Stimulated activated naive CD4-positive, alpha-beta T cell treated with Interleukin-2 at 50 U/mL for 16 hours (primary cell): ENCODE results near the gene DMWD.
"Not testable (repeated sequence)": the region's sequence is repeated elsewhere in the genome, so short reads cannot be mapped to it uniquely, and the experiment has no call there.

ENCODE experiments used
- DNase-seq: peaks from one replicate; lab custom pipeline; 2025; lab: John Stamatoyannopoulos, UW

DMWD gene

DNA sequence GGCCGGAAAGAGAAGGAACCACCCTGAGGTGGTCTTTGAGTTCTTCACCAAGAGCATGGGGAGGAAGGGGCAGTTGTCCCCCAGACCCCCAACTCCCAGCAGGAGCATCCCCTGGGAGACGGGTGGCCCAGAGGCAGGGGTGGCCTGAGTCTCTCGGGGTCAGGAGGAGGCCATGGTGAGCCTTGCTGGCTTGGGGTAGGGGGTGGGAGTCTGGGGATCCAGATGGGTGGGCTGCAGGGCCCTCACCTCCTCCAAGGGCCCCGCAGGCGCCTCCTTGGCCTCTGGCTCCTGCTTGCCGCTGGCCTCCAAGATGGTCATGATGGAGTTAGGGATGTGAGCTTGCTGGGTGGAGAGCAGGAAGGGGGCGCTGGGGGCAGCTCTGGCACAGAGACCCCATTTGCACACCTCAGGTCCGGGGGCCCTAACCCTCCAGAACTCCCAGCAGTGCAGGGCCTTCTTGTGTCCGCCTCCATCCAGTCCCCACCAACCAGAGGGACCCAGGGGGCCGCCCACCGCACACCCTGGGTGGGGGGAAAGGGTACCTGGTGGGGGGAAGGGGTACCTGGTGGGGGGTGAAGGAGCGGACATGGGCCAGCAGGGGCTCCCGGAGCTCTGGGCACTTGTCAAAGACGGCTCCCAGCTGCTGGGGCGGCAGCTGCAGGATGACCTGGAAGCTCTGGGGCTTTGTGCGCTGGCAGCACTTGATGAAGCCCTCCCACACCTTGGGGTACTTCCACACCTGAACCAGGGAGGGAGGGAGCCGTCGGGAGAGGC is 23.8 kb upstream of the DMWD start:
- no peak for DNase-seq

DNA sequence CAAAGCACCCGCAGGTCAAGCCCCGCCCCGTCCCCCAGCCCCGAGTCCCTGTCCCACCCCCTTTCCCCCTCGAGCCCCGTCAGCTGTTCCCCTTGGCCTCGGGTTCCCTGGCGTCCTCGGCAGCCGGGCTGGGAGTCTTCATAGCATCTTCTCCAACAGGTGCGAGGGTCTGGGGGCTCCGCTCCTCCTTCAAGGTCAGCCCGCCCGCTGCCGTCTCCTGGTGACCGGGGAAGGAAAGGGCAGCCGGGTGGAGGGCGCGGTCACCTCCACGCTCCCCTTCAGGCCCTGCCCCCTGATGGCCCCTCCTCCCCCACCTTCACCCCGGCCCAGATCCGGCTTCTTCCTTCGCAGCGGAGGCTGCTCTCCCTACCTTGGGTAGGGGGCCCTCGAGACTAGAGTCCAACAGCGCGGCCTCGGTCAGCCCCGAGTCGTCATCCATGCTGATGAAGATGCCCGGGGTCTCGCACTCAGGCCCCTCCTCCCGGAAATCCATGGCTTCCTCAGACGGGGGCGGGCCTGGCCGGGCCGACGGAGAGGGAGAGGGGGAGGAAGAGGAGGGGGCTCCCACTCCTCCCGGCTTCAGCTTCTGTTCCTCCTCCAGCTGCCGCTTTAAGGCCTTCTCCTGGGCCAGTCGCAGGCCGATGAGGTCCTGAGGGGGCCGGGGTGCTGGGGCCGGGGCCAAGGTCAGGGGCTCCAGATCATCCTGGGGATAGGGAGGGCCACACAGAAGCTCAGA is 23.0 kb upstream of the DMWD start:
- no peak for DNase-seq

DNA sequence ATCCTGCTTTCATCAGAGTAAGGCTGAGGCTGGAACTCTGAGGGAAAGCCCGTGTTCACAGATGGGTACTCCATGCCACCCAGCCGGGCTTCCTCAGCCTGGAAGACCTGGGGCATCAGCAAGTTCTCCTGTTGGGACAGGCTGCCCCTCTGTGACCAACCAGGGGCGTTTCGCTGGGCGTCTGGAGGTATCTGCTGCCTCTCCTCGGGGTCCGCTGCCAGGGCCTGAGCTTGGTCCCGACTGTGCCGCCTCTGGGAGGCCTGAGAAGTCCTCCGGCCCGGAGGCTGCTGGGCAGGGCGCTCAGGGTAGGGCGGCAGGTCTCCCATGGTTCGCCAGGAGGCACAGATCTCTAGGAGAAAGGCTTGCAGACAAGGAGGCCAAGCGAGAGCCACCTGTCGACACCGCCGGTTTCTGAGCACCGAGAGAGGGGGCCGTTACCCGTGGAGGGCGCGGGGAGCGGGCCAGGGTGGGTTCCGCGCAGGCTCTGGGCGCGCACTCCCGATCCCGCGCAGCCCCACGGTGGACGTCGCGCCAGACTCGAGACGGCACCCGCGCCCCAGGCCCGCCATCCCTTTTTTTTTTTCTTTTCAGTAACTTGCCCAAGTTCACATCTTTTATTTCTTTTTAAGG is 22.3 kb upstream of the DMWD start, which contains the start of gene RSPH6A:
Gene RSPH6A (minus strand): TSS at position 458 of the 630 bp plus-strand sequence. CDS start 132 bp downstream, at position 326.
- no peak for DNase-seq

DNA sequence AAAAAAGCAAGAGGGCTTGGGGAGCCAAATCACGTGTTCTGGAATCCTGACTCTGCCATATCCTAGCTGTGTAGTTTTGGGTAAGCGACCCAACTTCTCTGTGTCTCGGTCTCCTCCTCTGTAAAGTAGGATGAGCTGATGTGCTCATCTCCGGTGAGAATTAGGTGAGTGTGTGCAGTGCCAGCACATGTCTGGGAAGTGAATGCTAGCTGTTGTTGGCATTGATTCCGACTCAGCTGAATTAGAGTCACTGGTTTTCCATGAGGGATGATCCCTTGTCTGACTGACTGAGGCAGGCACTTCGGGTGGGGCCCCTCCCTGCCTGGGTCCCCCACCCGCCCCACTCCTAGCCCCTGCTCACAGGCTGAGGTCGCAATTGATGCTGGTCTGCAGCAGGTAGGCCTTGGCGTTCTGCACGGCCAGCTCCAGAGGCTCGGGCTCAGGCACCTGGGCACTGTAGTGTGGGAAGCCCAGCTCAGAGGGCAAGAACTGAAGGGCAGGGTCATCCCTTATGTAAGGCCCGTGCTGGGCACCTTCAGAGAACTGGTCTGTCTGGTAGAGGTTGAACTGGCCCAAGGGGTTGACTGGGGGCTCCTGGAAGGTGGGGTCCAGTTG is 21.6 kb upstream of the DMWD start:
- no peak for DNase-seq

DNA sequence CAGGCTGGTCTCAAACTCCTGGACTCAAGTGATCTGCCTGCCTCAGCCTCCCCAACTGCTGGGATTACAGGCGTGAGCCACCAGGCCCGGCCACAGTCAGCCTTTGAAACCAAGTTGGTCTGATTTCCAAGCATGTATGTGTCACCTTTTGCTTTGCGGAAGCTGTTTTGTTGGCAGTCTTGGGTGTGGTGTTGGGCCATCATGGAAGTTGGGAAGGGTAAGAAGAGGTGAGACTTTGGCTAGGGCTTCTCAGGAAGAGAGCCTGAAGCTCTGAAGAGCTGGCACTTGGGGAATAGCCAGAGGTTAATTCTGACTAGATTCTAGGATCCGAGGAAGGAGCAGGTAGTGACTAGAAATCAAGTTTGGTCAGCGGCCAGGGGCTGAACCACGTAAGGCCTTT is 19.7 kb upstream of the DMWD start:
- no peak for DNase-seq

DNA sequence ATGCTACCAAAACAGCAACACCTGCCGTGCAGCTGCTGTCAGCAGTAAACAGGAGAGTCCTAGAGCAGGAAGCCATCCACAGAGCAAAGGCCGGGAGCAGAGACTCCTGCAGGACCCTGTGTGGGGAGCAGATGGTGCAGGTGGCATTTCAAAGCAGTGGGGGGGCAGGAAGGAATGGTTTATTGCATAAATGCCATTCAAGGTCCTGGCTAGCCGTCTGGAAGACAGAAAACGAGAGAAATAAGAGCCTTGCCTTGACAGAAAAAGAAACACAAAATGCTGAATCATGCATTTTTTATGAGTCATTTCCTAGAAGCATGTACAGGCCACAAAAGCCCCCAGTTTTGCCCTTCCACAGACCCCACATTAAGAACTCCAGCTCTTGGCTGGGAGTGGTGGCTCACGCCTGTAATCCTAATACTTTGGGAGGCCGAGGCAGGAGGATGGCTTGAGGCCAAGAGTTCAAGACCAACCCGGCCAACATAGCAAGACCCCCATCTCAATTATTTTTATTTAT is 17.1 kb upstream of the DMWD start:
- no peak for DNase-seq

DNA sequence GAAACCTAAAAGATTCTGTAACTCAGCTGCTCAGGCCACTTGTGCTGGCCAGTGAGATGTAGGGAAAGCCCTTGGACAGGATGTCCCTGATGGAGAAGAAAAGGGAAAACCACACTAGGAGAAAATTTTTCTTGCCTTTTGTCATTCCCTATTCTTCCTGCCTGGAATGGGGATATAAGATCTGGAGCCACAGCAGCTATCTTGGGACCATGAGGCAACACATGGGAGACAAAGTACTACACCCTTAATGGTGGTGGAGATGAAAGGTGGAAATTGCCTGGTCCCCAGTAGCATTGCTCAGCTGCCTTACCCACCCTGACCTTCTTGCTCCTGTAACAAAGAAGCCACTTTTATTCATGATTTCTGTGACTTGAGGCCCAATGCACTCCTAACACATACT is 13.1 kb upstream of the DMWD start:
- DNase-seq, result no peak

DNA sequence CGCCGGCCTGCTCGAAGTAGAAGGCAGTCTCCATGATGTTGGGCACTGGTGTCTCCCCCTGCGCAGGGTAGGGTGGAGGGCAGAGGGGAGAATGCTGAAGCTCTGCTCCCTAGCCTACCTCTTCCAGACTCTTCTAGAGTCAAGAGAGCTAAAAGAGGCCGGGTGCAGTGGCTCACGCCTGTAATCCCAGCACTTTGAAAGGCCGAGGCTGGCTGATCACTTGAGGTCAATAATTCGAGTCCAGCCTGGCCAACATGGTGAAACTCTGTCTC is 12.2 kb upstream of the DMWD start:
- no peak for DNase-seq

DNA sequence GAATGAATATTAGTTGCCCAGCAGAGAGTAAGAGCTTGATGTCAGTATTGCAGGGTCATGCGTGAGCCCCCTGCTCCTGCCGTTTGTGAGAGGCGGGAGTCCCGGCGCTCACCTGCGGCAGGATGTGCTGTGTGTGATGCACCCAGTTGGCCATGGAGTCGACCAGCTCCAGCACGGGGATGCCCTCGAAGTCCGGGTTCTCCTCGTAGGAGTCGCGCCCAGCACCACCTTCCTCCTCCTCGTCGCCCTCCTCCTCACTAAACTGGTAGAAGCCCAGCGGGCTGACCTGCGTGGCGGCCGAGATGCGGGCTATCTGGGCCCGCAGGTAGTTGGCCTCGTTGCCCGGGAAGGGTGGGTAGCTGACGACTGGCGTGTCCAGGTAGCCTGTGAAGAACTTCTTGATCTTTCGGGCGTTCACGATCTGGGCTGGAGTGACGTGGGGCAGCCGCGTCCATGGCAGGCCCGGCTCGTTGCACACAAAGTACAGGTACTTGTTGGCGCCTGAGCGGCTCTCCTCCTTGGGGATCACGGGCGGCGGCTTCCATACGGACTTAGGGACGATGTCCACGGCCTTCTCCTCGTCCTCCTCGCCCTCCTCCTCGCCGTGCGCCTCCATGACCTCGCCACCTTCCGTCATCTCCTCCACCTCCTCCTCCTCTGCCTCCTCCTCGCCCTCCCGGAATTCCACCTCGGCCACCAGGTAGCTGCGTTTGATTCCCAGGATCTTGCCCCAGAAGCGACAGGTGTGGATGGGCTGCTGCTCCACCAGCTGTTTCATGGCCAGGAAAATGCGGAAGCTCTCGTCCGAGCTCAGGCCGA is 11.7 kb upstream of the DMWD start:
- no peak for DNase-seq

DNA sequence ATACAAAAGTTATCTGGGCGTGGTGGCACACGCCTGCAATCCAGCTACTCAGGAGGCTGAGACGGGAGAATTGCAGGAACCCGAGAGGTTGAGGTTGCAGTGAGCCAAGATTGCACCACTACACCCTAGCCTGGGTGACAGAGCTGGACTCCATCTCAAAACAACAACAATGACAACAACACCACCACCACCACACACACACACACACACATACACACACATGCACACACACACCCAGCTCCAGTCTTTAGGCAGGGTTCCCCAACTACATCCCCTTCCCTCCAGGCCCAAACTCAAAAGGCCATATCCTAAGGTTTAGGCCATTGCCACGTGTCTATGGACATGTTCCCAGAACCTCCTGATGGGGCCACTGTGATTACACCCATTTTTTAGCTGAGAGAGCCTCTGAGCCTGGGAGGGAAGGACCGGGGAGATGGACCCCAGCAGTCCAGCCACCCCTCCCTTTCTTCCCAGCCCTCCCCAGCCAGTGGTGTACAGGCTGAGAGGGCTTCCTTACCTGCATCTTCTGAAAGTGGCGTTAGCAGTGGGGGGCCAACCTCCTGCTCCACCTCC is 9.0 kb upstream of the DMWD start:
- no peak for DNase-seq

DNA sequence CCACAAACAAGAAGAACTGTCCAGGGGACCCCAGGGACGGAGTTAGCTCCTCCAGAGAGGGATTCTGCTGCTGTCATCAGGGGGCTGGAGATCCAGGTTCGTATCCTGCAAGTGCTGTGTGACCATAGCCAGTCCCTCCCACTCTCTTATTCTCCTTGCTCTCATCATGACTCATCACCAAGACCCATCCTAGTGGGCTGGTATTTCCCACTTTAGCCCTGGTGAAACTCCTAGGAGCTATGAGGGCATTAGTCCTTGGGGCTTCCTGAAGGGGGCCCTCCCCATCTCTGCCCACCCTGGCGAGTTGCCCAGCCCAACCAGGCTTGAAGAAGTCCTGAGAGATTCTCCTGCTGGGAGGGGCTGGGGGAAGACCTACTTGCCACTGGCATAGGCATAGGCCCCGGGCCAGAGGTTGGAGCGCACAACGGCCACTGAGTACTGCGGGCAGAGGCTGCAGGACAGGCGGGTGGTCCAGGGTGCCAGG is 7.5 kb upstream of the DMWD start:
- no peak for DNase-seq

DNA sequence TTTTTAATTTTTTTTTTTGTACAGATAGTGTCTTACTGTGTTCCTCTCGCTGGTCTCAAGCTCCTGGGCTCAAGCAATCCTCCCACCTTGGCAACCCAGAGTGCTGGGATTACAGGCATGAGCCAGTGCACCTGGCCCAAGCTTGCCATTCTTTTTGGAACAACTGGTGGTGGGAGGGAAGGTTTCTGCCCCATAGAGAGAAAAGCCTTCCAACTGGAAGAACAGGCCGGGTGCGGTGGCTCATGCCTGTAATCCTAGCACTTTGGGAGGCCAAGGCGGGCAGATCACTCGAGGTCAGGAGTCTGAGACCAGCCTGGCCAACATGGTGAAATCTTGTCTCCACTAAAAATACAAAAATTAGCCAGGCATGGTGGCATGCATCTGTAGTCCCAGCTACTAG is 6.9 kb upstream of the DMWD start:
- not testable (repeated sequence) for DNase-seq

DNA sequence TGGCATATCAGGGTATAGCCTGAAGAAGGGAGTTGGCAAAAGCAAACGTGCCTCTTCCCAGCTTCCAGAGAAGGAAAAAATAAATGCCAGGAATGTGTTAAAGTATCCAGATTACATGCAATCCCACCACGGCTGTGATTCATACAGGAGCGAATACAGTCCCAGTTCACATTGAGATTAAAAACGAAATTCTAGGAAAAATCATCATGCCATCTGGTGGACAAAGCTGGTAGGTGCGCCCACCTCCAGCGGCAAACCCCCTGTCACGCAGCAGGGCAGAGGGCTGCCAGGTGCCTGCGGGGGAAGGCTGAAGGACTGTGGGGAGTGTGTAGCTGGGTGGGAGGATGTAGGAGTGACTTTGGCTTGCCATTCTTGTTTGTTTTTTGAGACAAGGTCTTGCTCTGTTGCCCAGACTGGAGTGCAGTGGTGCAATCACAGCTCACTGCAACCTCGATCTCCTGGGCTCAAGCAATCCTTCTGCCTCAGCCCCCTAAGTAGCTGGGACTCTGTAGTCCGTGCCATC is 6.4 kb upstream of the DMWD start:
- peak; percentile 41 for DNase-seq

DNA sequence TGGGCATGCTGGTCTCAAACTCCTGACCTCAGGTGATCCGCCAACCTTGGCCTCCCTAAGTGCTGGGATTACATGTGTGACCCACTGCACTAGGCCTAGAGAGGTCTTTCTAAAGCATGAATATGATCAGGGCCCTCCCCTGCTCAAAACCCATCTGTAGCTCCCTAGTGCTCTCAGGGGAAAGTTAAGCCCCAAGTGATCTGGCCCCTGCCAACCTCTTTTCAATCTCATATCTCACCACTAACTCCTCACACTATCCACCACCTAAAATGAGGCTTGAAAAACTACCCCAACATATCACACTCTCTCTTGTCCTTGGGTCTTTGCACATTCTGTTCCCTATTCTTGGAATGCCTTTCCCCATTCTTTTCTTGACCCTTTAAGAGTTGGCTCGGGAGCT is 2.0 kb upstream of the DMWD start:
- no peak for DNase-seq

DNA sequence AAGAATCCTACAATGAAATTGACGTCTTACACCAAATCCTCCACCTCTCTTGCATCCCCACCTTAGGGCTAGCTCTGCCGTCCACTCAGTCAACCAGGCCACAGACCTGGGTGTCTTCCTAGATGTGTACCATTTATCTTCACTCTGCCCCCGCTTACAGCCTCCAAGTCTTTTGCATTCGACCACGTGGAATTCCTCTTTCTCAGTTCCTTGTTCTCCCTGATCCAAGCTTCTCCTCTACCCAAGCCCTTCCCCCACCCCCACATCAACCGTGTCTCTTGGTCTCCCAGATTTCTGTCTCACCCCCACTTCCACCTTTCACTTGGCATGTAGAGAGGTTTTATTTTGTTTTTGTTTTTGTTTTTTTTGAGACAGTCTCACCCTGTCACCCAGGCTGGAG is 1.2 kb upstream of the DMWD start:
- DNase-seq, result no peak

DNA sequence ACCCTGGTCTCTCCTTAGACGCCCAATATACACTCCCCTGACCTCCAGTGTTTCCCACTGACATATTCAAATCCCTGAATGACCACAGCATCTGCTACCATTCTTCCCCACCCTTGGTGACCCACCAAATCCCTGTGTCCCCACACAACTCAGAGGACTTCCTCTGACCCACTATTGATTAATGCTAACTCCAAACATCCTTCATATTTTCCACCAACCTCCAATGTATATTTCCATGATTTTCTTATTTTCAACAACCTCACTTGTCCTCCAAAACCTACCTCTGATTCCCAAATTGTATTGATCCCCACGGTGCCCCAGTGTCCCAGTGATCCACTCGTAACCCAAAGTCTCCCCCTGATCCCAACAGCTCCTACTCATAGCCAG is 526 bp upstream of the DMWD start:
- DNase-seq, result no peak

DNA sequence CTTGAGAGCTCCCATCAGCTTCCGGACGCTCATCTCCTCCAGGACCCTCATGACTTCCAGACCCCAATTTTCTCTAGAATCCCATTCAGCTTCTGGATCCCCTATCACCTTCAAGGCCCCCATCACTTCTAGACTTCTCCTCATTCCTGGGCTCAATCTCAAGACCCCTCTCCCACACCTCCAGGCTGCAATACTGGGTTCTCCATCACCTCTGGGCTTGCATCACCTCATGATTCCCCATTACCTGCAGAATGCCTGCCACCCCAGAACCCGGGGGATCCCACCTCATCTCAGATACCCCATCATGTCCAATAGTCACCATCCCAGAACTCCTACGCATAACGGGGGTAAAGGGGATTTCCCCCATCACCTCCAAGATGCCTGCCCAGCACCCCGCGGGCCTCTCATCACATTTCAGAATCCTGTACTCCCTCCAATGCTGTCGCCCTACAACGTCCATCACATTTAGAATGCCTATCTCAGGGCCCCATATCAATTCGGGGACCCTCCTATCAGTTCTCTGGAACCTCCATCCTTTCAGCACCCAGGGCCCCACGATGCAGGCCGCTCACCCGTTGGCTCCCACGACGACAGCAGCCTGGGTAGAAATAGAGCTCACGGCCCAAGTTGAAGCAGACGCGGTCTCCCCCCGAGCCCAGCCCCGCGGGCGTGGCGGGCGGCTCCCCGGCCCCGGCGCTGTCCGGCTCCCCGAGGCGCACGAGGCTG is 738 bp downstream of the DMWD start:
- peak; percentile 19 for DNase-seq

DNA sequence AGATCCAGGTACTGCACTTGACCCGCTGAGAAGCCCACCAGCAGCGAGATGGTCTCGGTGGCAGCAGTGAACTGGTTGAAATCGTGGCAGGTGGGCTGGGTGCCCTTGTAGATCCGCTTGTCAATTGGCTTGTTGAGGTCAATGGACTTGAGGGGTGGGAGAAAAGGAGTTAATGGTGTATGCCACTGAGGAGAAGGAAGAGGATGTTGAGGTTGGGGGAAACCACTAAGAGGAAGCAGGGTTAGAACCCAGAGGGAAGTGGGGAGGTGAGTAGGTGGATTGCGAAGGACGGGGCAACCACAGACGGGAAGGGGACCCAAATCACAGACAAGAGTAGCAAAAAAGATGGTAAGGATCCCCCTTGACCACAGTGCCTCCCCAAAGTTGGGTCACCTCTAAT is 1.7 kb downstream of the DMWD start:
- no peak for DNase-seq

DNA sequence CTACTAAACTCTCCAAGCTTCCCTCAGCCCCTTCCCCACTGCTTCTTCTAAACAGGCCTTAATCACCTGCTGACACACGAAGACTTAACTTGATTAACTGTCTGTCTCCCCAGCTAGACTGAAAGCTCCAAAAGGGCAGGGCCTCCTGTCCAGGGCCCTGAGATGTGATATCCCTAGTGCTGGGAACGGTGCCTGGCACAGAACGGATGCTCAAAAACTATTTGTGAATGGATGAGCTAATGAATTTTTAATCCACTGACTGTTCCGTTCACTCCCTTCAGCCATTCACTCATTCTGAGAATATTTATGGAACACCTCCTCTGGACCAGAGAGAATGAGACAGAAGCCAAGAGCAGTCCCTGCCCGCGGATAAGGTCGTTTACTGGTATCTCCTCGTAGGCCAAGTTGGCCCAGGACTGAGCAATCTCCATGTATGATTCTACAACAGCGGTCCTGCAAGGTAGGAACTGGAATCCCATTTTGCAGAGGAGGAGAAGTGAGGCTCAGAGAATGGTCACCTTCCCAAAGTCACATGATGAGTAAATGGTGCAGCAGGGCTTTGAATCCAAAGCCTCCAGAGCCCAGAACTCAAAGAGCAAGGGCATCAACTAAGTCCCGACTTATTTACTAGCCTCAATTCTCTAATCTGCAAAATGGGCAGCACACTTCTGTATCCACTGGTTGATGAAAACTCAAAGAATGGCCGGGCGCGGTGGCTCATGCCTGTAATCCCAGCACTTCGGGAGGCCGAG is 3.4 kb downstream of the DMWD start:
- no peak for DNase-seq

DNA sequence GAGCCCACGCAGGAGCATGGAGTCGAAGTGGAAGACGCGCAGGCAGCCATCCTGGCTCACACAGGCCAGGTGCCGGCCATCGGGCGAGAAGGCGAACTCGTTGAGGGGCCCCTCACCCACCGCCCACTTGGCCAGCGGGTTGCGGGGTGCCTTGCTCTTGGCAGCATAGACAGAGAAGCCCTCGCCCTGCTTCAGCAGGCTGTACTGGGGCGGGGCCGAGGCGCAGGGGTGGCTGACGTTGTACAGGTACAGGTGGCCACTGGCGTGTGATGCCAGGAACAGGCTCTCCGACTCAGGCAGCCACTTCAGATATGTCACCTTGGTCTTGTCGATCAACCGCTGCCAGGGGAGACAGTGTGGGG is 6.1 kb downstream of the DMWD start:
- no peak for DNase-seq
